Bronchial epithelial cell (primary cell): Measurements from ENCODE around the gene SUPT20HL2. TPM values are rescaled to one million over a fixed set of nuclear protein-coding genes. Genes with fewer than 3 reads are reported as not detected.

Source experiments
- DNase-seq: peaks from one replicate; pipeline ENCODE4 v3.0.0-alpha.2; 2010; ENCODE audit warnings: low read depth
- FAIRE-seq: peaks from 2 replicates; lab custom pipeline; 2011; peaks lifted over from hg19 to GRCh38; lab: Jason Lieb, UNC
- H3K27me3 ChIP-seq: 2 replicates; pipeline ENCODE4 v1.5.1; 2011; ENCODE audit warnings: low read length; ENCODE audit not compliant: control insufficient read depth, insufficient read depth
- H3K36me3 ChIP-seq: 2 replicates; pipeline ENCODE4 v1.5.1; 2011; ENCODE audit warnings: low read length; ENCODE audit not compliant: control insufficient read depth, insufficient read depth
- H3K4me3 ChIP-seq: 2 replicates; pipeline ENCODE4 v1.5.1; 2011; ENCODE audit warnings: mild to moderate bottlenecking, low read depth, low read length, control low read depth
- CTCF ChIP-seq: IDR thresholded peaks from 2 replicates; pipeline ENCODE4 v1.5.1; 2011; ENCODE audit warnings: mild to moderate bottlenecking, moderate library complexity, low read length, control low read depth, inconsistent platforms; ENCODE audit not compliant: insufficient read depth, severe bottlenecking
- total RNA-seq: library from RNA; depleted of rRNA; stranded (reverse); fragments of >200 nt; gene quantifications from 2 replicates; pipeline ENCODE4 v1.2.1, GENCODE V29; 2014

The SUPT20HL2 gene
- total RNA-seq, 1 donor from 2014 or later = not detected

DNA sequence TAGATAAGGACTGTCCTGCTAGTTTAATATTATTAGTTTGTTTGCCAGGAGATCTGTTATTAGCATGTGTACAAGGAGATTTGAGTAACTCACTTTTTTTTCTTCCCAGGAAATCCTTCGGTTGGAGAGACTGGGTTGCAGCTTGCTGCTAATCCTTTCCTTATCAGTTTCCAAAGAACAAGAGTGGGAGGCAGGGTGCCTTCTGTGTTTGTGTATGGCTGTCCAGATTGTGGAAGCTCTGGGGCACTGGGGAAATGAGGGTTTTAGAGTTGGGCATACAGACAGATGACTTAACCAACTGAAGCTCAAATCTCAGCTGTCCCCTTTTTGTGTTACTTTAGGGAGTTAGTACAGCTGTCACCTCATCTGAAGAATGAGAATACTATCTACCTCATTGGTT is 34.0 kb upstream of the SUPT20HL2 start:
- Histone ChIP-seq H3K36me3 (no peaks in the 10 kb centered on the region), H3K4me3 (no peak overlapping the region), H3K27me3 (no peaks in the 10 kb centered on the region)
- DNase-seq (no peak), FAIRE-seq (no peak)
- no peak for TF ChIP-seq CTCF

DNA sequence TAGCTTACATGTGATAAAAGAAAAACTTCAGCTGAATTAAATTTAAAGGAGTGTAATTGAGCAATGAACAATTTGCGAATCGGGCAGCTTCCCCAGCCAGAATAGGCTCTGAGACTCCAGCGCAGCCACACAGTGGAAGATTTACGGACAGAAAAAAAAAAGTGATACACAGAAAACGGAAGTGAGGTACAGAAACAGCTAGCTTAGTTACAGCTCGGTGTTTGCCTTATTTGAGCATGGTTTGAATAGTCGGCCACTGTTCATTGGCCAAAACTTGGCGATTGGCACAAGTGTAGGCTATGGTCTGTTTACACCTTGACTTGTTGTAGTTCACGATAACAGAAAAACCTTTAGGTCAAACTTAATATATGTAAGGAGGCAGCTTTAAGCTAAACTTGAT is 29.9 kb upstream of the SUPT20HL2 start:
- no peaks in the 10 kb centered on the region for H3K27me3 ChIP-seq
- no peaks in the 10 kb centered on the region for H3K36me3 ChIP-seq
- no peak for TF ChIP-seq CTCF
- no peak for DNase-seq
- no peak for FAIRE-seq
- no peak overlapping the region for H3K4me3 ChIP-seq

GRCh38 chrX:24341795-24342194 is 27.9 kb upstream of the SUPT20HL2 start:
- DNase-seq (peak; percentile 54), FAIRE-seq (no peak)
- Histone ChIP-seq H3K27me3 (no peaks in the 10 kb centered on the region), H3K36me3 (no peaks in the 10 kb centered on the region), H3K4me3 (no peak overlapping the region)
- no peak for TF ChIP-seq CTCF

- FAIRE-seq (no peak), DNase-seq (no peak)
- Histone ChIP-seq H3K4me3 (no peak overlapping the region), H3K36me3 (no peaks in the 10 kb centered on the region), H3K27me3 (no peaks in the 10 kb centered on the region)
- TF ChIP-seq CTCF = no peak
Observed at GRCh38 chrX:24340501-24340900, 26.6 kb upstream of the SUPT20HL2 start.

- DNase-seq = no peak
- Histone ChIP-seq H3K27me3 (no peaks in the 10 kb centered on the region), H3K36me3 (no peaks in the 10 kb centered on the region), H3K4me3 (no peak overlapping the region)
- FAIRE-seq = no peak
- TF ChIP-seq CTCF = no peak
Observed at GRCh38 chrX:24339911-24340310, 26.0 kb upstream of the SUPT20HL2 start.

DNA sequence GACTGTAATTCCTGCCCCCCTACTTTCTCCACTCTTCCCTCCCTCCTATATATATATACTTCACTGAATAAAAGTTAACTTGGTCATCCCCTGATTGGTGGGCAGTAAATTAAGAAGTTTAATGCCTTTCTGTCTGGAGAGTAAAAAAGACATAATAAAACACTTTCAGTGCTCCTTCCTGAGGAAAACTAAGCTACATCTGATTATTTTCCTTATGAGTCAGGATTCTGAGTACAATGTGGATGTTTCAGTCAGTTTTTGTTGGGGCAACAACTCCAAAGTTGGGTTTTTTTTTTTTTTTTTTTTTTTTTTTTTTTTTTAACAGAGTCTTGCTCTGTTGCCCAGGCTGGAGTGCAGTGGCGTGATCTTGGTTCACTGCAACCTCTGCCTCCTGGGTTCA is 22.0 kb upstream of the SUPT20HL2 start:
- no peak for TF ChIP-seq CTCF
- Histone ChIP-seq H3K36me3 (no peaks in the 10 kb centered on the region), H3K4me3 (no peak overlapping the region), H3K27me3 (no peaks in the 10 kb centered on the region)
- no peak for FAIRE-seq
- no peak for DNase-seq
